HepG2 (cell line): ENCODE data around the gene PDC.

Source experiments
- EP300 ChIP-seq, 3 experiments: sonication (generic) in 1 of 3; formaldehyde crosslinking in 1 of 3; IDR thresholded peaks; 2 replicates each; pipeline versions ENCODE4 v1.5.1 to v1.6.1; 2011 to 2020; ENCODE audit warnings: low read depth in 2 of 3, low read length in 2 of 3, borderline replicate concordance in 1 of 3, improper control_type of control experiment in 1 of 3, mild to moderate bottlenecking in 1 of 3, missing genetic modification reagents in 1 of 3, moderate library complexity in 1 of 3
- EZH2 ChIP-seq: conservative IDR thresholded peaks from 2 replicates; pipeline ENCODE4 v1.6.1; 2012; ENCODE audit warnings: mild to moderate bottlenecking, low read depth, low read length, moderate library complexity
- ZNF766 ChIP-seq: sonication (generic); formaldehyde crosslinking; IDR thresholded peaks from 2 replicates; pipeline ENCODE4 v1.5.0; 2020; ENCODE audit warnings: missing genetic modification reagents, borderline replicate concordance

DNA sequence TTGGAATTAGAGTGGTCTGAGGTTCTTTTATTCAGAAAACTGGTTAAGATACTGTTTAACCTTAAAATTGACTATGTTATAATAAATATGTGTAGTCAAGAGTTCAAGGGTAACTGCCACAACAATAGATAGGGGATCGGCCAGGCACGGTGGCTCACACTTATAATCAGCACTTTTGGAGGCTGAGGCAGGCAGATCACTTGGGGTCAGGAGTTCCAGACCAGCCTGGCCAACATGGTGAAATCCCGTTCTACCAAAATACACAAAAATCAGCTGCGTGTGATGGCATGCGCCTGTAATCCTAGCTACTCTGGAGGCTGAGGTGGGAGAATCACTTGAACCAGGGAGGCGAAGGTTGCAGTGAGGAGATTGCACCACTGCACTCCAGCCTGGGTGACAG lies 39.5 kb downstream of the PDC start:
- no peak for TF ChIP-seq EZH2
- TF ChIP-seq ZNF766 (CRISPR knock-in tag): no peak
- TF ChIP-seq EP300 (IDR thresholded peaks at IDR 0.05; ENCODE audit: low read depth in 2 of 2, low read length in 2 of 2): no peak
- TF ChIP-seq EP300 (CRISPR knock-in tag; IDR thresholded peaks at IDR 0.05; ENCODE audit: borderline replicate concordance): no peak
